ENCODE measurements around the gene NF1. TPM values are rescaled to one million over a fixed set of nuclear protein-coding genes. Genes with fewer than 3 reads are reported as not detected.

Gene NF1
- total RNA-seq, 4 donors from 2014 or later = 51.9 to 67.8 (median 66.3) TPM

DNA sequence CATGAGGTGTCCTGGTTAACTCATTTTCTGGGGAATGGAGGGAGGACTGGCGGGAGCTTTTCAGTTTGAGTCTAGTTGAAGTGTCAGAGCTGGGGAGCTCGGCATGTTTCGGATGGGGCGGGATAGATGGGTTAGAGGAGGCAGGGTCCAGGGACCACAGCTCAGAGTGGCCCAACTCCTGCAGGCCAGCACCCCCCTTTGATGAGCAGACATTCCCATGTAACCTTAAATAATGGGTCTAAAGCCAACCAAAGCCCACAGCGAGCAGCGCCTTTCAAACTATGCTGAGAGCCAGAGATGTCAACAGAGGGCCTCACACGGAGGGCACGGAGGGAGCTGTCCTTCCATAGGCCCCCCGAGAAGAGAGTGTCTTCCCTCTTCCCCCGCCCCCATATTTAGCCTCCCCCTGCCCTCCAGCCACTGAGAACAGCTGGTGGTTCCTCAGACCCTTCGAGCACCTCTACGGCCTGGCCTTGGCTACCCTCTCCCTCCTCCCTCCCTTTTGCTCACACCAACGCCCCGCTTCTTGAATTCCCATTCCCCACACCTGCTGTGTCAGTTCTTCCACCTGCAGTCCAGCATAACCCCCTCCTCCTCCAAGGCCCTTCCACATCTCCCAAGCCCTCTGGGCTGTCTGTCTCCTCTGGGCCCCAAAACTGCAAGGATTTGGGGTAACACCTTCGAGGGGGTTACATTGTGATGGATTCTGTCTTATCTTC, 318.5 kb downstream of the NF1 start:
- ATAC-seq (ENCODE audit: low FRiP score) (no peak), DNase-seq (ENCODE audit: low spot score) (no peak)
- TF ChIP-seq, protein P1, sequence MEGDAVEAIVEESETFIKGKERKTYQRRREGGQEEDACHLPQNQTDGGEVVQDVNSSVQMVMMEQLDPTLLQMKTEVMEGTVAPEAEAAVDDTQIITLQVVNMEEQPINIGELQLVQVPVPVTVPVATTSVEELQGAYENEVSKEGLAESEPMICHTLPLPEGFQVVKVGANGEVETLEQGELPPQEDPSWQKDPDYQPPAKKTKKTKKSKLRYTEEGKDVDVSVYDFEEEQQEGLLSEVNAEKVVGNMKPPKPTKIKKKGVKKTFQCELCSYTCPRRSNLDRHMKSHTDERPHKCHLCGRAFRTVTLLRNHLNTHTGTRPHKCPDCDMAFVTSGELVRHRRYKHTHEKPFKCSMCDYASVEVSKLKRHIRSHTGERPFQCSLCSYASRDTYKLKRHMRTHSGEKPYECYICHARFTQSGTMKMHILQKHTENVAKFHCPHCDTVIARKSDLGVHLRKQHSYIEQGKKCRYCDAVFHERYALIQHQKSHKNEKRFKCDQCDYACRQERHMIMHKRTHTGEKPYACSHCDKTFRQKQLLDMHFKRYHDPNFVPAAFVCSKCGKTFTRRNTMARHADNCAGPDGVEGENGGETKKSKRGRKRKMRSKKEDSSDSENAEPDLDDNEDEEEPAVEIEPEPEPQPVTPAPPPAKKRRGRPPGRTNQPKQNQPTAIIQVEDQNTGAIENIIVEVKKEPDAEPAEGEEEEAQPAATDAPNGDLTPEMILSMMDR (IDR thresholded peaks at IDR 0.05) = no peak

- TF ChIP-seq, protein P1 (IDR thresholded peaks at IDR 0.05) = no peak
- no peak for DNase-seq (ENCODE audit: low spot score)
- ATAC-seq (ENCODE audit: low FRiP score) = peak; percentile 52
These were observed 319.2 kb downstream of the NF1 start for GRCh38 chr17:31413874-31414549.

- TF ChIP-seq, protein P1 (IDR thresholded peaks at IDR 0.05) = no peak
- DNase-seq (ENCODE audit: low spot score) (no peak), ATAC-seq (ENCODE audit: low FRiP score) (no peak)
These were observed 319.8 kb downstream of the NF1 start for GRCh38 chr17:31414550-31414918.

- ATAC-seq (ENCODE audit: low FRiP score) = no peak
- DNase-seq (ENCODE audit: low spot score) = no peak
- TF ChIP-seq, protein P1 (IDR thresholded peaks at IDR 0.05) = no peak
These were observed 320.3 kb downstream of the NF1 start for GRCh38 chr17:31415004-31415454.

DNA sequence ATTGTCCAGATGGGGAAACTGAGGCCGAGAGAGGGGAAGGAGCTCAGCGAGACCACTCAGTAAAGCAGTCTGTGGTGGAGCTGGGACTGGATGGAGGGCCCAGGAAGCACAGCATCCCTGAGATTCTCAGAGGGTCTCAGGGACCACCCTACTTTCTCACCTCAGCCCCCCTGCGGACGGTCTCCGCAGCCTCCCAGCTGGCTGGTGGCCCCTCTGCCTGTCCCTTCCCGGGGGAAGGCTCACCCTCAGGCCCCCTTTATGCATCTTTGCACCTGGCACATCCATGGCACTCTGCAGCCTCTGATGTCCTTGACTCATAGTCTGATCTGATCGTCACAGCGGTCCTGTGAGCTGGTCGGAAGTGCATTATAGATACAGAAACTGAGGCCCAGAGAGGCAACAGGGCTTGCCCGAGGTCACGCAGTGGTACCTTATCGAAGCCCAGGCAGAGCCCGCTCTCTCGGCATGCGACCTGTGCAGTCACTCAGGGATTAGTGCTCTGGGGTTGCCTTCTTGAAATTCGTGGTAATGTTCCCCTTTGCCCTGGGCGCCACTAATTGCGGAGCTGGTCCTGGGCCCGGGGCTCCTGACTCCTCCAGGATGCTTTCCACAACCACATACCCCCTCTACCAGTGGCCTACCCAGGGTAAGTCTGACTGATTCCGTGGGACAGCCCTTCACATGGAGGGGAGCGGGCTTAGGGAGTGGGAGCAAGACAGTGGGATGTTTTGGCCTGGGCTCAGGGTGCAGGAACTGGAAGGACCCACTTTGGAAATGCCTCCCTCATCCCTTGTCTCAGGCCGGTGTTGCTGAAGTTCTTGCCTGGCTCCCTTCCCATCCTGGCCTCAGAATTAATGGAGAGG, 321.1 kb downstream of the NF1 start:
- no peak for ATAC-seq (ENCODE audit: low FRiP score)
- DNase-seq (ENCODE audit: low spot score) = no peak
- TF ChIP-seq, protein P1 (IDR thresholded peaks at IDR 0.05) = no peak

- ATAC-seq (ENCODE audit: low FRiP score) (no peak), DNase-seq (ENCODE audit: low spot score) (no peak)
- TF ChIP-seq, protein P1 (IDR thresholded peaks at IDR 0.05) = no peak
These were observed 321.7 kb downstream of the NF1 start for GRCh38 chr17:31416503-31416923.
